Limb (tissue), 2 donors: Measurements from ENCODE around the gene FAM174B.

Source experiments
- DNase-seq, 2 donors: peaks; one replicate each; pipeline ENCODE4 v3.0.0-alpha.2; 2016; ENCODE audit errors: extremely low spot score in 2 of 2

FAM174B gene

DNA sequence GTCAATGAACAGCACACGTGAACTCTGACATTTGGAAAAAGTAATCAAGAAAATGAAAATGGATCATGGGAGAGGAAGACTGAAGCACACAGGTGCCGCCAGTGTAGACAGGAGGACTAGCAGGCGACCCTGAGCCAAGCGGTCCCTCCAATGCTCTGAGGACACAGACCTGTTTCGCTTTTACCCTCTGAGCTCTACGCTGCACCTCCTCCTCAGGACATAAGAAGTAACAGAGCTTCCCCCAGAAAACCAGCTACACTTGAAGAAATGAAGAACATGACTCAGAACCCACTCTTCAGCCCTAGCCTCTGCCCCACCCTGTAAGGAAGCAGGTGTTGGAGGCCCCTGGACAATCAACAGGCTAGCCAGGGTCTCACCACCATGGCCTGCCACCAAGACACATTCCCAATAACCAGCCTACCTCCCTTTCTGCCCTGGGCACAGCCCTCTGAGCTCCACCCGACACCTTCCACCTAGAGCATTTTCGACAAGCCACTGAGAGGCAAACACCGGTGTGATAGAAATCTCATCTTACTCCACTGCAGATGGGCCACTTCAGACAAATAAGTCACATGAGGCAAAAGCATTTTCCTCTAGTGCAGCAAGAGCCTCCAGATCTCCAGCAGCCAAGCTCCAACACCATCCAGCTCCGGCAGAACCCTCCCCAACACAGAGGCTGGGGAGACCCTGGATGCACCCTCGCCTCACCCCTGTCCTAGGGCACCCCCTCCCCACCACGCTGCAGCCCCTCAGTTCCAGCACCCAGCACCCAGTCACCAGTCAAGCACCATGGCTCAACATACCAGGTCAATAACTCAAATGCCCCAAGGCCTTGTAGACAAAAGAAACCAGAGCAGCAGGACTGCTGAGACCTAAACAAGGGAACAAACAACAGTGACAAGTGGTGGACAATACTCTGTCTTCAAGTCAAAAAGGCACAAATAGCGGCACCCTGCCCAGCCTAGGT is 11.4 kb downstream of the FAM174B start:
- no peak for DNase-seq

DNA sequence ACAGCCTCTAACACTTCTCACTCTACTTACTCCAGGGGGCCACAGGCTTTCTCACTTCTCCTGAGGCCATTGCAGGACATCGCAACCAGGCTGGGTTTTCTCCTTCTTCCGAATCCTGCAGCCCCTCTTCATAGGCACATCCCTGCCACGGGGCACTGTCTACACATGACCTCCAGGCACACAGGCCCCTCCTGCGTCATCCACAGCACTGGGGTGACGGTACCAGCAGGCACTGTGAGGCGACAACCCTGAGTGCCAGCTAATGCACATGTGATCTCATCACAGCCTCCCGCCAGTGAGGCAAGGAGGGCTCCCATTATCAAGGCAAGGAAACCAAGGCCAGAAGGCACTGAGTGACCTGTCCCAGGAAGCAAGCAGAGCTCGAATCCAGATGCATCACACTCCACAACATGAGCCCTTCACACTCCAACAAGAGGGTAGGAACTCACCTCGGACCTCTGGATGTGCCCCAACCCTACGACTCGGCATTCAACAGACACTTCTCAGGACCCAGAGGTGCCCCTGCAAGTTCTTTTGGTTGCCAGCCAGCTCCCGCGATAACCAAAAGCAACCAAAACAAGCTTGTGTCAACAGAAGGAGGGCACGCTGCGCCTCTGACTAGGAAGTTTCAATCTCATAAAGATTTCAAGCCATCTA is 16.7 kb downstream of the FAM174B start:
- no peak for DNase-seq

DNA sequence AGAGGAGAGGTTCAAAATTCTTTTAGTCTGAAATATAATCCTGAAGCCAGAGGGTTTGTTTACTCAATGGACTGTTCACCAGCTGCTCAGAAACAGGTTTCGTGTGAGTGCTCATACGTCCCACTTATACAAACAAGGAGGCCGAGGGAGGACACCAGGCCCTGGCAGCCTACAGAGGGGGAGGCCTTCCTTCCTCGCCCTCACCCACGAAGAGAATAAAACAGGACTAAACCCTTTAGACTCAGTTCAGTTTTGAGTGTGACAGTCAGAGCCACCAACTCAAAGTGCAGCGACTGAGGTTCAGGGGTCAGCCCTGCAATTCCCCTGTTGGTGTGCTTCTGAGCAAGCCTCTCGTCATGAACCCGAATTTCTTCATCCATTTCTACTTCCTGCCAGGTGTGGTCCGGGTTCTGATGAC is 17.3 kb downstream of the FAM174B start:
- no peak for DNase-seq

DNA sequence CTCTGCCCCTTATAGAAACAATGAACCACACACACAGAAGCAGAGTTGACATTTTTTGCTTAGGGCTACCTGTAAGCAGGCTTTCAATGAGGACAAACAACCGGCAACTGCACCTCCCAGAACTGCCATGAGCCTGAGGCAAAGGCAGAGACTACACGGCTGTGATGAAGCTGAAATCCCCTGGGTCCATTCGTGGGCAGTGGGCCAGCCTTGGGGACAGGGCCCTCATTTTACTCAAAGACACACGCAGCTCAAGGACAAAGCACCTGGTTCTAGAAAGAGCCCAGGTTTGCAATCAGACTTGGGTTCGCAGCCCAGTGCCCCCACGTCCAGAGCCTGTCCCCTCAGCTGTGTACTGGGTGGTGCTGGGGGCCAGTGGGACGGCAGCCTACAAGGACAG is 17.9 kb downstream of the FAM174B start:
- DNase-seq, result no peak

DNA sequence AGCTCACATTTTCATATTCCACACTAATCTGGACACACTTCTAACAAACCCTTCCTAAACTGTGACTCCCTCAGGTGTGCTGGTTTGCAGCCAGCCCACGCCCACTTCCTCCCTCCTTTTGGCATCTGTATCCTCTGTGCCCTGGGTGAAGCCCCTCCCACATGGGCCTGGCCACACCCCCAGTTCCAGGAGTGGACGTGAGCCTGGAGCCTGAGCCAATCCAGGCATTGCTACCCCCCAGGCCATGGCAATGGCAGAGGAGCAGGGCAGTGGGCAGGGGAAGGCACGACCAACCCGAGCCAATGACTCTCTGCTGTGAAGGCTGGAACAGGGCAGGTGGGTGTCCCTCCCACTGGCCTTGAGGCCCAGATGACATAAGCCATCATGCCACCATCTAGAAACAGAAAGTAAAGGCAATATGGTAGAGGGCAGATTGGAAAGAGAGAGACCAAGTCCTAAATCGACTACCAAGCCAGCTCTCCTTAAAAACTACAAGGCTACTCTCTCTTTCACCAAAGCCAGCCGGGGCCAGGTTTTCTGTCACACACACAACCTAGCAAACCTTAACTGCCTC is 18.6 kb downstream of the FAM174B start:
- DNase-seq, result no peak

DNA sequence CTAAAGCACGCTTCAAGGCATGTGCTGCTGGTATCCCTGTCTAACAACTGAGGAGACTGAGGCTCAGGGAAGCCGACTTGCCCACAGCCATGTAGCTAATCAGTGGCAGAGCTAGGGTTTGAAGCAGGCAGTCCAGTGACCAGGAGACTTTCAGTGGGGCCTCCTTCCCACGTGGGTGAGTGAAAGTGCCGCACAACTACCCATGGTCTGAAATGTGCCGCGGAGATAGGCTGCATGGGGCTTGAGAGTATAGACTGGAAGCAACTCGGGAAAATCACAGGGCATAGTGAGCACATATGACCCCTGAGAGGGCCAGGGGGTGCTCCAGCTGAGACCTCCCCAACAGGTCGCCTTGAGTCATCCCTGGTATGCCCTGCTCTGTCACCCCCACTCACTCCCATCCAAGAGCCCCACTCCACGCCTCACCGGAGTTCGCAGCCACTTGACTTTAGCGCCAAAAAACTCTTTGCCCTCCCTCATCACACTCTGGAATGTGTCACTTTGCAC is 19.1 kb downstream of the FAM174B start:
- no peak for DNase-seq

DNA sequence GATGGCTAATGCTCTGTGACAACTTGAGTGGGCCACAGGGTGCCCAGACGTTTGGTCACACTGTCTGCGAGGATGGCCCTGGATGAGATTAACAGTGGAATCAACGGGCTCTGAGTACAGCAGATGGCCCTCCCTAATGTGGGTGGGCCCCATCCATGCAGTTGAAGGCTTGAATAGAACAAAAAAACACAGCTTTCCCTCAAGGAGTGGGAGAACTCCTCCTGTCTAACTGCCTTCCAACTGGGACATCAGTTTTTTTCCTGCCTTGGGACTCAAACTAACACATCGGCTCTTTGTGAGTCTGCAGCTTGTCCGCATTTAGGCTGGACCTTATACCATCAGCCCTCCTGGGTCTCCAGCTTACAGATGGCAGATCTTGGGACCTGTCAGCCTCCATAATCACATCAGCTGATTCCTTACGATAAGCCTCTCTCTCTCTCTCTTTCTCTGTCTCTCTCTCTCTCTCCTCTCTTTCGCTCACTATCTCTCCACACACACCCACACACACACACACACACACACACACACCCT is 20.8 kb downstream of the FAM174B start:
- DNase-seq, result no peak

DNA sequence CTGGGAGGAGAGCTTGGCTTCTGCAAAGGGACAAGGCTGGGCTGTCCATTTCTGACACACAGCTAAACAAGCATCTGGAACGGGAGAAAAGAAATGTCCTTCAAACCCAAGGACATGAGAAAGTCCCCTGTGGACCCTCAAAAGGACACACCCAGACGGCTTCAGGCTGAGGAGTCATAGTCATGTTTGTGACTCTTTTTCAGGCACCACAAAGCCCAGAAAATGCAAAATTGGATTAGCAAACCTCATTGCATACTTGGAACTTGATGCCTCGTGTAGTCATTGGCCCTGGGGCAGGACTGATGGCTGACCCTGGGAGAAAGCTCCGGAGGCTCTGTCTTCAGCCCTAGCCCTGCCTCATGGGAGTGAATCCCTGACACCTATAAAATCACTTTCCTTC is 21.5 kb downstream of the FAM174B start:
- DNase-seq, result no peak

DNA sequence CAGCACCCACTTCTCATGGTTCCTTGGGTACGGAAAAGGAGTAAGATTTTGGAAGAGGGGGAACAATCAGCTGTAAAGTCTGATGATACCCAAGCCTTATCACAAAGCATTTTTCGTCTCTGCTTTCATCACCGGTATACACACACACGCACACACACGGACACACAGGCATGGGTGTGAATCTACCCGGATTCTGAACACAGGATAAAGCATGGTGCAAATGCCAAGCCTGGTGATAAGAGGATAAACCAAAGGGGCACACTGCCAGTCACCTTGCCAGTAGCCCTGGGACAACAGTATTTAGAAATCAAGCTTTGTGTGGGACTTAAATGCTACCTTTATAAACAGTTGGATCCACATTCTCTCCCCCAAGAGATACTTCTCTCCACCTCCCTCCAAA is 22.2 kb downstream of the FAM174B start:
- DNase-seq, result no peak

DNA sequence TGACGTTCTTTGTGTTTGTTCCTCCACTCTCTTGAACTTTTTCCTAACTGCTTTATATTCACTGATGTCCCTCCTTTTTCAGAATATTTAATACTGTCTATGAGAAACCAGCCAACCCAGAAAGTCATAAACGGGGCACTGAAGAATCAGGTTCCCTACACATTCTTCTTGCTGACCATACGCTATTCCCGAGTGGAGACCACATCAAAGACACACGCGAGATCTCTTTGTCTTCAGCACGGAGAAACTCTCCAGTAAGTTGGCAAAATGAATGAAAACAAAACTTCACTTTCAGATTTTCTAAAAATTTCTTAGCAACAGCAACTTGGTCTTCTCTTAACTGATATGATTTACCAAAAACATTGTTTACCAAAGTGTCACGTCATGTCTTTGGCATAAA is 22.6 kb downstream of the FAM174B start:
- no peak for DNase-seq

DNA sequence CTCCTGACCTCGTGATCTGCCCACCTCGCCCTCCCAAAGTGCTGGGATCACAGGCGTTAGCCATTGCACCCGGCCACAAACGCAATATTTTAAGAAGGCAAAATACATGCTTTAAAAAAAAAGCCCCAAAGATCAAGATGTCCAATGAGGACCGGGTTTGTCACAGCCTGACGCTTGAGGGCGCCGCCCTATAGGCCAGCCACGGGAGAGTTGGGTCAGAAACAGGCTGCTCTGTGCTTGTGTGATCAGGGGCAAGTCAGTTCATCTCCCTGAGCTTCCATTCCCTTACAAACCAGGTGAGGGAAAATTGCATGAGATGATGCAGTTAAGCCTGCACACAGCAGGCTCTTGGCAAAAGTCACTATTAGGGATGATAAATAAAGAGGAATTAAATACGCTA is 23.9 kb downstream of the FAM174B start:
- DNase-seq, result no peak

DNA sequence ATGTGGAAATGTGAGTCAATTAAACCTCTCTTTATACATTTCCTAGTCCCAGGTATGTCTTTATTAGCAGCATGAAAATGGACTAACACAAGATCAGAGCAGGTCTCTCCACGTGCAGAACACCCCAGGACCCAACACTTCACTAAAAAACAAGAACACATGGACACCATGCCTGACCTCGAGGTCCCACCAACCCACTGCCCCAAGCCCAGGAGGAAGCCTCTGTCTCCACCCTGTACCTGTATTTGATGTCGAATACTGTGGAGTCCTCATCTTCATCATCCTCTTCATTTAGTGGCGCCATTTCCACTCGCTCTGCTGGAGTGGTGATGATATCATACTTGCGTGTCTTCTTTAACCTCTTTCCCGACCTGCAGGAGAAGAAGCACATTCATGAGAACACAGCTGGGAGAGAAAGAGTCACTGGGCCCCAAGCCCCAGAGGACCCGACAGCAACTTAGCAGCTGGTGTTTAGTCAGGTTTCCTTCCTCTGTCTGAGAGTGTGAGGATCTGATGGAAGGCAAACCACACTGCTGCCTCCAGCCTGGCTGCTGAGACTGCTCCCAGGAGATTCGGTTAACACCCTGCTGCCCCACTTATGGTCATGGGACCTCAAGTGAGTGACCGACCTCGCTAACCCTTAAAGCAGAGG is 25.5 kb downstream of the FAM174B start:
- no peak for DNase-seq

DNA sequence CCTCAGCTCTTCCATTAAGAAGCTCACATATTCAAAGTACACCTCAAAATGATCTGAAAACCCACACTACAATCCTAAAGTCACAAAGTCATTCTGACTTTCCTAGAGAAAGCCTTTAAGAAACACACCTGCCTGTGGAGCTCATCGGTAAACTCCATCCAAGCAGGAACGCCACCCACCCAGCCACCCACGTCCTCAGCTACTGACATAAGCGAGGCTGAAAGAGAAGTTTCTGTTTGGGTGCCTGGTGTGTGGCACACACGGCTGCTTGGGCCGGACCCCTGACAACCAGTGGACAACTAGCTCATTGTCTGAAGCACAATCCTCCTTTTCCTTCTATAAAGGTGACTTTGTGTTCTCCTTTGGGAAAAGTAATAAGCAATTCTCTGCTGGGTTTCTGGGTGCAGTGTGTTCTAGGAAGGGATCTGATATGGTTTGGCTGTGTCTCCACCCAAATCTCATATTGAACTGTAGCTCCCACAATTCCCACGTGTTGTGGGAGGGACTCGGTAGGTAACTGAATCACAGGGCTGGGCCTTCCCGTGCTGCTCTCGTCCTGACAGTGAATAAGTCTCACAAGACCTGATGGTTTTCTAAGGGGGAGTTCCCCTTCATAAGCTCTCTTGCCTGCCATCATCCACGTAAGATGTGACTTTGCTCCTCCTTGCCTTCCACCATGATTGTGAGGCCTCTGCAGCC is 26.1 kb downstream of the FAM174B start:
- DNase-seq, result no peak

DNA sequence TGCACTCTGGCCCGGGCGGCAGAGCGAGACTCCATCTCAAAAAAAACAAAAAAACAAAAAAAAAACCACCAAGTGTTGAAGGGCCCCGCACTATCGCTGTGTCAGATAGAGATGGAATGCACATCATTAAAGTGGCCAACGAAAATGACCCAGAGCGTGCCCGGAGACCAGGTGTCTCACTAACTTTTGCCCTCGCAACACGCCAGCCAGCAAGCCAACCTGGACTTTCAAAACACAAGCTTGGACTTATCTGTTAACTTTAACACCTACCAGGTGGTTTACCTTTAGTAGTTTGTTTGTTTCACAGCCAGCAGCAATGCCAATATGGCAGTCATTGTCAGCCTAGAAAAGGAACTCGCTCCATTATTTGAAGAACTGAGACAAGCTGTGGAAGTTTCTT is 28.6 kb downstream of the FAM174B start:
- DNase-seq, result no peak

DNA sequence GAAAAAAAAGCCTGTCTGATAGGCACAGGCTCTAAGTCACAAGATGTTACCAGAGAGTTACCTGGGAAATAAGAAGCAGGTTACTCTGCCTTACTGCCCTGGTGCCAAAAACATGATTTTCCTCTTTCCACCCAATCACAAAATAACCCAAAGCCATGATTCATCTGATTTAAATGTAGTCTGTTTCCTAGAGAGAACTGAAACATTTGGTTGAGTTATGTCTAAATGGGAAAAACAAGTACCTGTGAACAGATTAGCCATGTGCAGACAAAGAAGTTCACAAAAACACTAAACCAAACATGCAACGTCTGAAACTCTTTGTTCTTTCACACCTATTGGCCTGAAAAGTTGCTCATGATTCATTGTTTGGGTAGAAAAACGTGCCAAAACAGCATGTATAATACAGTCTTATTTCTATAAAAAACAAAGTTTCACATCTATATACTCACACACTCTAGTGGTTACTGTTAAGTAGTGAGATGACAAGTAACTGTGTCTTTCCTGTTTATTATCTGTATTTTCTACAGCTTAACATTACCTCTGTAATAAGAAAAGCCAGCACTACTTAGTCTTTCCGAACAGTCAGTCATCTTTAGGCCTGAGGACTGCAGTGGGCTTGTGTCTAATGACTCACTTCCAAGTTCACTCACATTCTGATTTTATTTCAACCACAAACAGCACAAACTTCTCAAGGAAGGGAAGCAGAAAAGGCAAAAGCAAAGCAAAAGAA is 30.2 kb downstream of the FAM174B start:
- DNase-seq, result peak in 1 of 2 donors; percentile 27

DNA sequence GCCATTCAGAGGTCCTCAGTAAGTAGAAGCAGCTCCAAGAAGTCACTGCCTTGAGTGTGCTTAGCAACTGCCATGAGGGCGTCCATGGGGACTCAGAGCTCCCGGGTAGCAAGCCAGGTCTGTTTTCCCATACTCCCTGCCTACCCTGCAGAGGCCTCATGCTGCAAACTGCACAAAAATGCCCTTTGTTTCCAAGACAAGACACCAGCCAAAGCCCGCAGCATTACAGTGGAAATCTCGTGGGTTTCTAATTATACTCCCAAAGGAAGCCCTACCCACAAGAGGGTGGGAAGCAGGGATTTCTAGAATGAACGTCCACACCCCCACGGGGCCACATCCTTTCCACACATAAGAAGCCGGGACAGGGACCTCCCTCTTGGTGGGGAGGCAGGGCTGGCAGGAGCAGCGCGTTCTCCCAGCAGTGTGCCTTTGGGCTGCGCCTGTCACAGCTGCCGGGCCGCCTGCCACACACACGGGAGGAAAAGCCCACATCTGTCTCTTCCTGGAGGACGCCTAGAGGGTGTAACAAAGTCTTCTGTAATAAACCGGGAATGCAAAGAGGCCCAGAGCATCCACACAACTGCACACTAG is 31.1 kb downstream of the FAM174B start:
- DNase-seq, result peak; percentile 74 to 89

DNA sequence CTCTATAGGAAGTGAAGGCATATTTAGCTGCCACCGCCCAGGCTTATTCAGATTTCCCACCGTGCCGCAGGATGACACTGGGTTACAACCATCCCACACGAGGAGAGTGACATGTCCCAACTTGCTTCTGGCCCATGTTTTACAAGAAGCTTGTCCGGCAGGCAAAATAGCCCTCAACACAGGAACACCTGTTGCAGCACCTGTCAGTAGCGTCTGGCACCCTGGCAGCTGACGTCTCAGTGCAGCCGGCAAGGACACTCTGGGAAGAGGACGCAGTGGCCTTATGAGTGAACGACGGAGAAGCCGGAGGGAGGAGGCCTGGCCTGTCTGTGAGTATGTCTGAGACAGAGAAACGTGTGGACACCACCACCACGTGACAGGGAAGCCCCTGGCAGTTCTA is 32.1 kb downstream of the FAM174B start:
- DNase-seq, result peak; percentile 51 to 55

DNA sequence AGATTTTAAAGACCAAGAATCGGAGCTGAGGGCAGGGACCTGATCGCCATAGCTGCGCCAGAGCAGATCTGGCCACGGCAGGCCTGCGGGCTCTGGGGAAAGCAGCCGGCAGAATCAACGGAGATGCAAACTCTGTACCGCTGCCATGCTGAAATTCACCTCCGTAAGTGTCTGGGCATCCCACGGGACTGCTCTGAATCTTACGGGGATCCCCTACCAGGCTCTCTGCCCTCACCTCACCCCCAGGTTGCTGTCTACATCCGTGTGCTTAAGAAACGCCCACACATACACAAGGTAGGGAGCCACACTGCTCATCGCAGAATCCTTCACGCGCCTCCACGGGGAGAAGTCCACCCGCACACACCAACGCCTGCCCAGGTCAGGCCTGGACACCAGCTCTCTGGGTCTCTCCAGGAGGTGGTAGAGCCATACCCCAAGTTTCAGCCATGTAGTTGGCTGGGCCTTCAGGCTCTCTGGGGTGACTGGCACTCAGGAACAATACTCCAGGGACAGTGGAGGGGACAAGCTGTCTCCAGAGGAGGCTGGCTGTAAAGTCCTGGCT is 33.5 kb downstream of the FAM174B start:
- no peak for DNase-seq

DNA sequence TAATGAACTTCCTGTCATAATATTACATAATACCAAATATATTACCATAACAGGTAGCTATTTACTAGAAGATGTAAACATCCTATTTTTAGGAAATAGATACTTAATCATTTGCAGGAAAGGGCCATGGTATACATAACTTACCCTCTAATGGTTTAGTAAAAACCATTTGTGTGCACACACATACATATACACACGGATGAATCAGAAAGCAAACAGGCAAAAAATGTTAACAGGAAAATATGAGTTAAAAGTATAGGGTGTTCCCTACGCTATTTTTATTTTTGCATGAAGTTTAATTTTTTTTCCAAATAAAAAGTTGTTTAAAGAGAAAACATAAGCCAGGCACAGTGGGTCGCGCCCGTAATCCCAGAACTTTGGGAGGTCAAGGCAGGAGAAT is 34.6 kb downstream of the FAM174B start:
- DNase-seq, result no peak
